PC-3 (cell line): ENCODE measurements around the gene COX10. TPM values are rescaled to one million over a fixed set of nuclear protein-coding genes. Genes with fewer than 3 reads are reported as not detected.
"Not testable (repeated sequence)": the region's sequence is repeated elsewhere in the genome, so short reads cannot be mapped to it uniquely, and the experiment has no call there.

ENCODE experiments used
- ATAC-seq: fragments of 200-7000 bp; cut with Tn5 transposase; 2 replicates; pipeline ENCODE4 v1.9.1; 2020; ENCODE audit warnings: mild to moderate bottlenecking, moderate library complexity
- BruUV-seq: library from RNA; stranded (reverse); fragments of 400-500 nt; replicated peaks from 2 replicates; lab custom pipeline; 2021; lab: Mats Ljungman, UMichigan
- CTCF ChIA-PET: fragments of 300-600 bp; sonication (Branson Sonifier 250); formaldehyde crosslinking; loops from one replicate; lab custom pipeline; 2022; ENCODE audit warnings: antibody characterized with exemption; lab: Charles Lee
- POLR2A ChIA-PET: fragments of 300-600 bp; sonication (Branson Sonifier 250); formaldehyde crosslinking; loops from one replicate; lab custom pipeline; 2022; ENCODE audit warnings: antibody characterized with exemption; ENCODE audit not compliant: unreplicated experiment; lab: Charles Lee
- DNase-seq: peaks from one replicate; pipeline ENCODE4 v3.0.0-alpha.2; 2015
- H2AFZ ChIP-seq: fragments of 300-600 bp; sonication (generic); 2 replicates; pipeline ENCODE4 v1.6.0; 2016; ENCODE audit warnings: antibody characterized with exemption, low read length
- H3F3A ChIP-seq: fragments of 300-600 bp; sonication (generic); one replicate; pipeline ENCODE4 v1.6.0; 2017; ENCODE audit warnings: antibody characterized with exemption, low read length, control low read depth, mild to moderate bottlenecking; ENCODE audit not compliant: unreplicated experiment
- H3K27ac ChIP-seq: fragments of 300-600 bp; sonication (generic); 2 replicates; pipeline ENCODE4 v1.5.1; 2016; ENCODE audit warnings: mild to moderate bottlenecking, low read length
- H3K27me3 ChIP-seq: fragments of 300-600 bp; sonication (generic); 2 replicates; pipeline ENCODE4 v1.6.1; 2016; ENCODE audit warnings: low read length, mixed read lengths
- H3K36me3 ChIP-seq: fragments of 300-600 bp; sonication (generic); 2 replicates; pipeline ENCODE4 v1.6.1; 2016; ENCODE audit warnings: low read depth, mixed run types, low read length, mixed read lengths
- H3K4me1 ChIP-seq: fragments of 300-600 bp; sonication (generic); 2 replicates; pipeline ENCODE4 v1.5.1; 2016; ENCODE audit warnings: low read length; ENCODE audit not compliant: insufficient read depth
- H3K4me2 ChIP-seq: fragments of 300-600 bp; sonication (generic); 2 replicates; pipeline ENCODE4 v1.6.0; 2016; ENCODE audit warnings: low read length
- H3K4me3 ChIP-seq: fragments of 300-600 bp; sonication (generic); 2 replicates; pipeline ENCODE4 v1.5.1; 2016; ENCODE audit warnings: mild to moderate bottlenecking, low read length, mixed read lengths
- H3K79me2 ChIP-seq: fragments of 300-600 bp; sonication (generic); 2 replicates; pipeline ENCODE4 v1.6.1; 2017; ENCODE audit warnings: low read length, mixed read lengths
- H3K9ac ChIP-seq: fragments of 300-600 bp; sonication (generic); 2 replicates; pipeline ENCODE4 v1.6.0; 2016; ENCODE audit warnings: mild to moderate bottlenecking, low read length
- H3K9me2 ChIP-seq: fragments of 300-600 bp; sonication (generic); replicated peaks from 2 replicates; pipeline ENCODE4 v1.6.1; 2016; ENCODE audit warnings: mixed run types, low read length, mixed read lengths
- H3K9me3 ChIP-seq: fragments of 300-600 bp; sonication (generic); 2 replicates; pipeline ENCODE4 v1.6.1; 2016; ENCODE audit warnings: low read length, mixed read lengths
- H4K20me1 ChIP-seq: fragments of 300-600 bp; sonication (generic); 2 replicates; pipeline ENCODE4 v1.6.1; 2016; ENCODE audit warnings: low read length, mixed read lengths
- CTCF ChIP-seq: fragments of 300-600 bp; sonication (generic); conservative IDR thresholded peaks from 2 replicates; pipeline ENCODE4 v1.5.1; 2017; ENCODE audit warnings: antibody characterized with exemption, low read depth, mild to moderate bottlenecking, low read length
- EZH2 ChIP-seq: fragments of 300-600 bp; sonication (generic); IDR thresholded peaks from one replicate; pipeline ENCODE4 v1.6.1; 2017; ENCODE audit warnings: antibody characterized with exemption, mild to moderate bottlenecking, low read length; ENCODE audit not compliant: unreplicated experiment
- EZH2phosphoT487 ChIP-seq: fragments of 300-600 bp; sonication (generic); IDR thresholded peaks from 2 replicates; pipeline ENCODE4 v1.6.1; 2018; ENCODE audit warnings: mild to moderate bottlenecking, antibody characterized with exemption, low read length, borderline replicate concordance
- intact Hi-C: fragments of 100-400 bp; cut with micrococcal nuclease; formaldehyde crosslinking; loops from 2 replicates; pipeline ENCODE4 v1.9.0; 2023
- total RNA-seq: library from RNA; depleted of rRNA; stranded (reverse); fragments of >200 nt; gene quantifications from 2 replicates; pipeline ENCODE4 v1.2.3, GENCODE V29; 2014

Gene COX10
- total RNA-seq, 1 experiment from 2014 or later = 34.7 TPM

- POLR2A ChIA-PET, H3K9me3 ChIP-seq, H3K27me3 ChIP-seq, H3K9ac ChIP-seq, BruUV-seq, H4K20me1 ChIP-seq, H3K4me2 ChIP-seq, DNase-seq, H3K9me2 ChIP-seq, H3F3A ChIP-seq, H3K4me1 ChIP-seq, CTCF ChIA-PET, H3K36me3 ChIP-seq, H3K79me2 ChIP-seq, H3K4me3 ChIP-seq, H3K27ac ChIP-seq, intact Hi-C loops, ATAC-seq, H2AFZ ChIP-seq: not testable (repeated sequence)
These were observed 165.7 kb downstream of the COX10 start for GRCh38 chr17:14235047-14235446.

GRCh38 chr17:14236032-14236431 is 166.7 kb downstream of the COX10 start:
- H3K79me2 ChIP-seq, H3K36me3 ChIP-seq, H3K27ac ChIP-seq, CTCF ChIA-PET, POLR2A ChIA-PET, DNase-seq, H3K9me3 ChIP-seq, BruUV-seq, H3K9me2 ChIP-seq, H2AFZ ChIP-seq, H3F3A ChIP-seq, H3K27me3 ChIP-seq, H3K9ac ChIP-seq, H3K4me3 ChIP-seq, ATAC-seq, H3K4me1 ChIP-seq, intact Hi-C loops, H3K4me2 ChIP-seq, H4K20me1 ChIP-seq: not testable (repeated sequence)

- intact Hi-C loops, ATAC-seq, H3K27ac ChIP-seq: not testable (repeated sequence)
These were observed 167.5 kb downstream of the COX10 start, which contains the start of gene CDRT15 for GRCh38 chr17:14236762-14237161. CDRT15 (minus strand) TSS chr17:14236862; CDS start chr17:14236833, 29 bp downstream.

GRCh38 chr17:14239271-14239670 is 170.0 kb downstream of the COX10 start:
- H4K20me1 ChIP-seq, H3K4me2 ChIP-seq, H3K27ac ChIP-seq, DNase-seq, intact Hi-C loops, H3K27me3 ChIP-seq, H3K4me3 ChIP-seq, POLR2A ChIA-PET, H3K9ac ChIP-seq, ATAC-seq, H3K36me3 ChIP-seq, H3F3A ChIP-seq, H3K79me2 ChIP-seq, H3K9me2 ChIP-seq, H3K9me3 ChIP-seq, H2AFZ ChIP-seq, CTCF ChIA-PET, H3K4me1 ChIP-seq, BruUV-seq: not testable (repeated sequence)

More at GRCh38 chr17:14236762-14237161, 167.5 kb downstream of the COX10 start, which contains the start of gene CDRT15:
- CTCF ChIA-PET, H3F3A ChIP-seq, POLR2A ChIA-PET, H3K79me2 ChIP-seq, H3K9me3 ChIP-seq, H4K20me1 ChIP-seq, H3K4me1 ChIP-seq, H3K4me3 ChIP-seq, H3K27me3 ChIP-seq, H3K4me2 ChIP-seq, H3K9me2 ChIP-seq, BruUV-seq, DNase-seq, H3K9ac ChIP-seq, H2AFZ ChIP-seq, H3K36me3 ChIP-seq: not testable (repeated sequence)

- TF ChIP-seq EZH2 (no peak), CTCF (no peak), EZH2phosphoT487 (no peak)
- Histone ChIP-seq H3K79me2 (no peaks in the 10 kb centered on the region), H3K9me2 (no peaks in the 10 kb centered on the region), H4K20me1 (no peaks in the 10 kb centered on the region), H3F3A (no peaks in the 10 kb centered on the region), H3K4me1 (no peaks in the 10 kb centered on the region), H3K9ac (no peak overlapping the region), H3K4me2 (no peak overlapping the region), H3K27ac (no peak overlapping the region), H3K27me3 (peaks cover 50% of the 10 kb centered on the region), H3K36me3 (no peaks in the 10 kb centered on the region), H3K9me3 (no peaks in the 10 kb centered on the region), H2AFZ (no peak overlapping the region), H3K4me3 (no peak overlapping the region)
- ChIA-PET POLR2A (no interaction called here), CTCF (no interaction called here)
- ATAC-seq (no peak), DNase-seq (no peak)
- BruUV-seq = no TSS peak
- intact Hi-C loops = no loop called here
These were observed 175.7 kb downstream of the COX10 start for GRCh38 chr17:14245002-14245401.
